HG03097 (cell line): ENCODE data around the gene MEGF11.

ENCODE experiments used
- ATAC-seq: cut with Tn5 transposase; IDR thresholded peaks from one replicate; pipeline ENCODE4 v1.9.1; 2021; ENCODE audit not compliant: unreplicated experiment, low FRiP score

MEGF11 gene

DNA sequence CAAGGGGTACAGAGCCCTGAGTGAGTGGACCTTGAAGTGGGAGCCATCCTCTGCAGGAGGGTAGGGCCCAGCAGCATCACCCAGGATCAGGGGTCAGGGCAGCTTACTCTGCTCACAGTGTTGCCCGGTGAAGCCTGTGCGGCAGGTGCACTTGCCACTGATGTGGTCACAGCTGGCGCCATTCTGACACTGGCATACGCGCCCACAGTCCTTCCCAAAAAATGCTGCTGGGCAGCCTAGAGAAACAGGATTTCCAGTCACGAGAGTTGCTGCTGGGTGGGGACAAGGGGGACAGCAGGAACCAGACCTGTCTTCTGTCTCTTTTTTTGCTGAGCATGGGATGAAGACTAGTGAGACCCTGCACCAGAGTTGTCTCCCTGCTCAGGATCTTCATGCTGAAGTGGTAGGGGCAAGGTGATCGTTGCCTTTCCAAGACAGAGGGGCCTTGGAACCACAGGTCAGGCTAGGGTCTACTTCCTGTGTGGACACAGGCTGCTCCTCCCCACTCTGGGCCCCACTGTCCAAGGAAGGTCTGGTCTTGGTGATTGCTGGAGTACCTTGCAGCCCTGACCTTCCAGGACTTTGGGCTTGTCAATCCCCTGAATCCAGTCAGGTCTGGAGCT, 337.4 kb downstream of the MEGF11 start:
- no peak for ATAC-seq

DNA sequence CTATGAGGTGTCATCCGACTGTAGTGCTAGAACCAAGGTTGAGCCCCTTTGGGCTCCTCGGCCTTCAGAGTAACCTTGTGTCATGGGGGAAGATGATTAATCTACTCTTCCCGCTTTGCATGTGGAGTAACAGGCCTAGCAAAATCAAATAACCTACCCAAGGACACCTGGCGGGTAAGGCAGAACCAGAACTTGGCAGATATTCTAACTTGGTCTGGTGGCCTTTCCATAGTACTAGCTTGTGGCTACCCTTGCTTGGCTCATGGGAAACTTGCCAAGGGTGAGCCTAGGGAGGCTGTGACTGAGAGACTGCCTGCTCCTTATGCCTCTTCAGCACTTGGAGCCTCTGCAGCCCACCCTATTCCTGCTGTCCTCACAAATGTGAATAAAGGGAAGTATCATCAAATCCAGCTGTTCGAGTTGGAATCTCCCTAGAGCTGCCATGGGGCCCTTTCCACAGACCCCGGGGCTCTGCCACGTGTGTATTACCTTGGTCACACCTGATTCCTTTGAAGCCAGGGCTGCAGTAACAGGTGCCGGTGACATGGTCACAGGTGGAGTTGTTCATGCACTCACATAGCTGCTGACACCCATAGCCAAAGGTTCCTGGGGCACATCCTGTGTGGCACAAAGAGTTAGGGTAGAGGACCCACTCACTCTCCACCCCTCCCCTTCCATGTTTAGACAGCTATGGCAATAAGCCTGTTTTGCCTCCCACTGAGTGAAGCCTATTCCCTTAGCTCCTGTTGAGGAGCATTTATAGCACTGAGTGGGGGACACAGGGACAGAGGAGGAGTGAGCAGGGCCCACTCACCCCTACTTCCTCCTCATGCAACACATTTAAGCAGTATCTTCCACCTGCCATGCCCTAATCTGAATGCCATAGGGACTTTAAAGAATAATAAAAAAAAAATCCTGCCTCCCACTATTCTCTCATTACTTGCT, 338.3 kb downstream of the MEGF11 start:
- ATAC-seq = no peak

DNA sequence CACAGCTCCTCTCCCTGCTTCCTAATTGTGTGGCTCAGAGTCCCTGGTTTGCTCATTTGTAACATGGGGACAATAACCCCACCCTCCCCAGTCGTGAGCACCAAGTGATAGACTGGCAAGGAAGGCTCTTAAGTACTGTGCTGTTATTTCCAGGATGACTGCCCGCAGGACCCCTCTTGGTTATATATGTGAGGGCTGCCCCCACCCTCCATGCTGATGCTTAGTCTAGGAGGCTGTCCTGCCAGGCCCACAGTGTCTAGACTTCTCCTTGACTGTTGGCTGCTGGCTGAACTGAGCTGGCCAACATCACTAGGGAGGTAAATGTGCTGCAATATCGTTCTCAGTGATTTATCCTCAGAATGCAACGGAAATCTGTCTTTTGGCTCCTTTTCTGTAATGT, 339.2 kb downstream of the MEGF11 start:
- ATAC-seq = no peak

DNA sequence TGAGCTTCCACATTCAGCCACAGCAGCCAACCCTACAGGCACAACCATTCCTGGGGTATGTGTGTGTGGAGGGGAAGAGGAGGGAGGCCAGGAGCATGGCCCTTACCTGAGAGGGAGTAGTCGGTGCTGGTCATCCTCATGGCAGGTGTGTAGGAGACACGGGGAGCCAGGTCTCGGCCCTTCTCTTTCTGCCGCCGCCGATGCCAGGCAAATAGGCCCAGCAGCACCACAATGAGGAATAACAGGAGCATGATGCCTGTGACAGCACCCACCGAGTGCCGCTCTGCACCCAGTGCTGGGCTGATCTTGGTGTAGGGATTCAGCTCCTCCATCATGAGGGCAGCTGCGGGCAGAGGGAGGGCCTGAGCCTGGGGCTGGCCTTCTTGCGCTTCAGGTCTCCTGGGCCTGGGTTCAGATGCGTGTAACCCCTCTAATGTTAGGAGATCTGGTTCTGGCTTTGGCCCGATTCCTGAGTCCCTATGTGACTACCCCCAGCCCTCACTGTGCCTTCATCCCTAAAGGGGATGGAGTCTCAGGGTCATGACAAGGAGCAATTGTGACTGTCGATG, 339.8 kb downstream of the MEGF11 start:
- ATAC-seq = no peak

DNA sequence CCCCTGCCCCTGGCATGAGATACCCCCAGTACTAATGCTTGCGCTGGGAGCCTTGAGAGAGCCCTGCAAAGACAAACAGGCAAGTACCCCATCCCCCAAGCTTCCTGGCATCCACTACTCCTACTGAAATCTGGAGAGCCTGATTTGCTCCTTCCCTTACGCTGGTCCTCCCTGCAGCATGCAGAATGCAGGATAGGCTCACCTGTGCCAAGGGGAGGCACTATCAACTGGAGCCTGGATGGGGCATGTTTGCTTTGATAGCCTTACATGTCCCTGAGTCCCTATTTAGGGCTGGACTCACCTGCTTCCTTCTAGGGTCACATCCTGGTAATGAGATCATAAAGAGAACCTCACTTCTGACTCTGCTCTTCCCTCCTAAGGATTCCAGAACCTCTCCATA, 341.3 kb downstream of the MEGF11 start:
- no peak for ATAC-seq

DNA sequence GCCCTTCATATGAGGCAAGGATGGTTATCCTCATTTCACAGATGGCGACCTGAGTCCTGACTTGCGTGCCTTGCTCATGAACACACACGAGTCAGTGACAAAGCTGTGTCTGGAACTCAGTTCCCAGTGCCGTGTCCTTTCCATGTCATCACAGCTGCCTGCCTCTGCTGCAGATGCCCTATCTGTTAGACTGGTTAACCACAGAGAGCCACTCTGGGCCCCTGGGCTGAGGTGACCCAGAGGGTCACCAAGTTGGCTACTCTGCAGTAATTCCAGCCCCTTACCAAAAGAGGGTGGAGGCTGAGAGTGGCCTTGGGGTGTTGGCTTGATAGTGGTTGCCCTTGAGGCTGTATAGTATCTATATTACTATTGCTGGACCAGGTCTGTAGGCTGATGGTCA, 343.2 kb downstream of the MEGF11 start:
- no peak for ATAC-seq

DNA sequence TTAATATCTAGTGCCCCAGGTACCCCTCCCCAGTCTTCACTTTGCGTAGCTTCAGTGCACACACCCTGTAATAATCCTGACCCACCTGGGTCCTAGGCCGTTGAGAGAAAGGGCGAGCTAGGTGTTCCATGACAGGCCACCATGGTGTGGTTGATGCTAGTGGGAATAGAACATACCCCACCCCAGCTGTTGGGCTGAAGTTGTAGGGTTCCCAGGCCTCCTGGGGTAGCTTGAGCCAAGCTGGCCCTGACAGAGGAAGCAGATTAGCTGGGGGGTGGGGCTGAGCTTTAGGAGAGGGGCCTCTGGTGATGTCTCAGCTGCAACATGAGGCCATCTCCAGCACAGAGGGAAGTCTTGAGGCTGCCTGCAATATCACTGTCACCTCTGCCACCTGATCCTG, 343.7 kb downstream of the MEGF11 start:
- no peak for ATAC-seq

DNA sequence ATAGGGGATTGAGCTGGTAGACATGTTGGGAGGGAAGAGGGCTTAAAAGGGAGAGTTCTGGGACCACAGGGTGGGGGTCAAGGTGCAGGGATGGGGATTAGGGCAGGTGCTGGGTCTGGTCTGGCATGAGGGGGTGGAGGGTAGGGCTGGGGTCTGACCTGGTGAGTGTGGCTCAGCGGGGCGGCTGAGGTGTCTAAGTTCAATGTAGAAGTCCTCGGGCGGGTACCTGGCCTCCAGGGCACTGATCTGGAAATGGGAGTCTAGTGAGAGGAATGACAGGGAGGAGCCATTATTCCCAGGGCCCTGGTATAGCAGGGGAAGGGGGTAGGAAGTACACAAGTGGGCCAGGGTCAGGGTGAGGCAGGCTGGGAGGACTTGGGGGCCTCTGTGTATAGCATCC, 344.7 kb downstream of the MEGF11 start:
- no peak for ATAC-seq

DNA sequence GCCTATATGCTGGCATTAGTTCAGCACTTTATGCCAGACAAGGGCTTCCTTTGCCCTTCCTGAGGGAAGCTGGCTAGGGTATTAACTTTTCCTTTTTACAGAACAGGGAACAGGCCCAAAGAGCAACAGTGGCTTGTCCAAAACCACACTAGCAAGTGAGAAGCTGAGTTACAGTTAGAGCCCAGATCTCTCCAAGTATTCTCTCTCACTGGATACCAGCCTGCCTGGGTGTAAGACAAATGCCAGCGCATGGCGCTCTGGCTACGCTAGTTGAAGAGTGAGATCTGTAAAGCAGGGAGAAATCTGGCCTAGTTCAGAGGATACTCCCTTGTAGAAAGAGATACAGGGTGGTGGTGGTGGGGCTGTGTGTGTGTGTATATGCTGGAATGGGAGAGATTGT, 345.9 kb downstream of the MEGF11 start:
- no peak for ATAC-seq

DNA sequence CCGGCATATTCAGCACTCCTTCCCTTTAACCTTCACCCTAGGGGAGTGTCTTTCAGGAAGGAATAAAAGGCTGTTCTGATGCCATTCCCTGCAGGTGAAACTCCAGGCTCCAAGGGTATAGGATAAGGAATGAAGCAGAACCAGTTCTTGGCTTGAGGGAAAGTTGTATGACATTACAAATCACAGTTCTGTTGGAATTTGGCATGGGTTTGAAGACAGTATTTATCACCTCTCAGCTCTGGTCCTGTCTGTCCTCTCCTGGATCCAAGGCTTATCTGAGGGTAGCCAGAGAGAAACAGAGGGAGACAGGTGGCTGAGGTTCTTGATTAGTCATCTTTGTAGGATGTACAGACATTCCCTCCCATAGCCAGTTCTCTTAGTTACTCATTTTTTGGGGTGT, 347.2 kb downstream of the MEGF11 start:
- no peak for ATAC-seq

DNA sequence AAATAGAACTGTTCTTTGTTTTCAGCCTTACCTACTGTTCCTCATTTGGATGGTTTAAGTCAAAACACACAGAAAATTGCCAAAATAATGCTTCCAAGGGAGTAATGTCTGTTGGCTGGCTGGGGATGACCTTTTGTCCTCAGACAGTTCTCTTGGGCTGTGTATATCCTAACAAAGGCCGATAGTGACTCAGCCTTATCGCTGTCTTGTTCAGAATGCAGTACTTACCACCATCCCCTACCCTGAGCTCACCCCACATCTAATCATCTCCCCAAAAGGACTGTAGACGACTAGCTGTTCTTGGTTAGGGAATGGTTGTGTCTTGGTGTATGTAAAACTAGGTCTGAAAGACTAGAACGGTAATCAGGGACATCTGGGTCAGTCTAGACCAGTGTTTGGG, 349.2 kb downstream of the MEGF11 start:
- ATAC-seq = no peak

DNA sequence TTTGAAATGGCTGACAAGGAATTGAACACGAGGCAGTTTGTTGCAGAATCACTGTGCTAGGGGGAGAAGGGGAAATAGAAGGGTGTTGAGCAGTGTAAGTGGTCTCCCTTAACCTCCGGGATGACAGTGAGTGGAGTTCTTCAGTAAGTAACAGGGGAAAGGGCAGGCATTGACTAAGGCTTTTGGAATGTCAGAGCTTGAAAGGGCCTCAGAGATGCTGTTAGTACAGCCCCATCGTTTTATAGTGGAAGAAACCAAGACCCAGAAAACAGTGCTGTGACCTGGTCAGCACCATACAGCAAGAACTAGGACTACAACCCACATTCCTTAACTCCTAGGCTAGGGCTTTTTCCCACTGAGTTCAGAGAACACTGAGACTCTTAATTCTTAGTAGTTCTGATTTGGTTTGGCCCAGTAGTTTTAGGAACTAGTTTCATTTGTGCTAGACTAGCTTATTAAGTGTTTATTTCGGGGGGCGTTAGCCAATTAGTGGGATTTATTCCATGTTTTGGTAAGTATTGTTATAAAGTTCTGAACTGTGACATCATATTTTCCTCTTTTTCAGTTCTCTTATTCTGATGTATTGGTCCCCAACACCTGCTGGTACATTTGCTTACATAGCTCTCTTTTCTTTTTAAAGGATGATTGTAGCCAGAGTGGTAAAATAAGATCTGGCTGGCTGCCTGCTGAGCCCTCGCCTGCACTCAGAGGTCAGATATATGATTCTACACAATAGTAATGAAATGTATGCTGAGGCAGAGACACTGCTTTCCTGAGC, 350.1 kb downstream of the MEGF11 start:
- no peak for ATAC-seq

DNA sequence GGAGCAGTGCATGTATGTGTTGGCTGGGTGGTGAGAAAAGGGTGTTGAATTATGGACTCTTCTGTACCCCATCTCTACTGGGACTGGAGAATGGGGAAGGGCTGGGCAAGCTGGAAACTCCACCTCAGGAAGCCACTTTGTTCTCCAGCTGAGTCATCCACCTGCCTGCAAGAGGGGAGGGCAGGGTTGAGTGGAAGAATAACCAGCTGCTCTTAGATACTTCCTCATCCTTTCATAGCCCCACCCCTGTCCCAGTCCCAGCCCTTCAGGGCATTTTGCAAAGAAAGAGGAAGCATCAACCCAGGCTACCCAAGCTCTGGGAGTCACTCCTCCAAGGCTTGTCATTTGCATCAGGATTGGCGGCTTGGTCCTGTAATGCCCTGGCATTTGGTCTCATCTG, 351.2 kb downstream of the MEGF11 start:
- peak; percentile 63 for ATAC-seq

DNA sequence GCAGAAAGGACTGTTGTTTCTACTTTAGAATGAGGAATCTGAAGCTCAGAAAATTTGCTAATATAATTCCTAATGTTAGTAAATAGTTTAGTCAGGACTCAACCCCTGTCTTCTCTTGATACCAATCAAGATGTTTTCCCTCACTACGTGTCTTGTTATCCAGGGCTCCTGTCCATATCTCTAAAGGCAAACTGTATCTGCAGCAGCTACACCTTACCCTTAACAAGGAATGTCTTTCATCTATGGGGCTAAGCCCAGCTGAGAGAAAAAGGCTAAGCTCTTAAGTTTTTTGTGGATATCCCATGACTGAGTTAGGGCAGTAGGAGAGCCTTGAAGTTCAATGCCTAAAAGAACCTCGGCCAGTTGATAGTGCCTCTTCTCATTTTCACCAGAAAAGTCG, 351.7 kb downstream of the MEGF11 start:
- ATAC-seq = no peak

DNA sequence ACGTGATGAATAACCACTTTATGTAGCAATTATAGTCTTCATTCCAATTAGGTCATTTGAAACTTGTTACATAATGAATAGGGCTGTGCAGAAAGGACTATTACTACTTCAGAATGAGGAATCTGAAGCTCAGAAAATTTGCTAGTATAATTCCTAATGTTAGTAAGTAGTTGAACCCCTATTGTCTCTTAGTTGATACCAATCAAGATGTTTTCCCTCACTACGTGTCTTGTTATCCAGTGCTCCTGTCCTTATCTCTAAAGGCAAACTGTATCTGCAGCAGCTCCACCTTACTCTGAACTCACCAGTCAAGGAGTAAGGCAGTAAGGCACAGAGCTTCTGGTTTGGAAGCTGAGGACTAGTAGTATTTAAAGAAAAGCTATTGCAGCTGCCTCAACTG, 352.2 kb downstream of the MEGF11 start:
- no peak for ATAC-seq

DNA sequence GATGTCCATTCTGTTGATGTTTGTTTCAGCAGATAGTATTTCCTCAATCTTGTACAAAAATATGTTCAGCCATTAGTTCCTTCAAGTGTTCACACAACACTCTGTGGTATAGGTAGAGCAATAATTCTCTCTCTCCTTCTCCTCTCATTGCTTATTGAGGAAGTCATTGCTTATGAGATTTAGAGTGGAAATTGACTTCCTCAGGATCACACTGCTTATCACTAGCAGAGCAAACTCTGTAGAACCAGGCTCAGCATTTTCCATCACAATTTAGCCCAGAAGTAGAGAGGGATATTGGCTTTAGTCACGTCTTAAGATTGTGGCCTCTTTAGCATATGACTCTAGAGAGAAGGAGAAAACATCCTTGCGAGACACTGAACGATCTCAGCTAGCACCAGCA, 353.1 kb downstream of the MEGF11 start:
- ATAC-seq = no peak

DNA sequence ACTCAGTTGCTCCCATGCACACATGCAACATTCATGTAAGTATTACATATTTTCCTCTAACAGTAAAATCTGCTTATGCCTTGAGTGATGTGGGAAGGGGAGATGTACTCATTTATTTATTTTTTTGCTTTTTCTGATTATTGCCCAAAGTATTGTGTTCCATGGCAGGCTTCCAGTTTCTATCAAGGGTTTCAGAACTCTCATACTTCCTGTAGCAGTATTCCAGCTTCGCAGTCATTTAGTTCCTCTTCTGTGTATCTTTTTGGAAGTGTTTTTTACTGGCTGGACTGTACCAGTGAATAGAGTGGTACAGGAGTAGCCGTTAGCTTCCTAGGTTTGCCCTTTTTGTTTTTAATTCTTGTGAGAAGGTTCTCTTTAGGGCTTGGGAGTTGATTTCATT, 357.3 kb downstream of the MEGF11 start:
- no peak for ATAC-seq

DNA sequence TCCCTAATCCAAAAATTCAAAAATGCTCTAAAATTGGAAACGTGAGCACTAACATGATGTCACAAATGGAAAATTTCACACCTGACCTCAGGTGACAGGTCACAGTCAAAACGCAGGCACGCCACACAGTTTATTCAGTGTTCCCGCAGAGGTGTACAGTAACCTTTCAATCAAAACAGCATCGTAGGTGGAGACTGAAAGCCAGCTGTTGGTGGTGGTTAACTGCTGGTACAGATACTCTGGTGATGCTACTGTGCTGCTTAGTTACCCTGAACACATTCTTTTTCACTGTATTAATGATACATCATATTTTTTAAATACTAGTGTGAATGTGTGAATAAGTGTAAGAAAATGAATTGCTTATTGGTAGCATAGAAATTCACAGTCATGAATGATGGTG, 360.5 kb downstream of the MEGF11 start:
- ATAC-seq = no peak

DNA sequence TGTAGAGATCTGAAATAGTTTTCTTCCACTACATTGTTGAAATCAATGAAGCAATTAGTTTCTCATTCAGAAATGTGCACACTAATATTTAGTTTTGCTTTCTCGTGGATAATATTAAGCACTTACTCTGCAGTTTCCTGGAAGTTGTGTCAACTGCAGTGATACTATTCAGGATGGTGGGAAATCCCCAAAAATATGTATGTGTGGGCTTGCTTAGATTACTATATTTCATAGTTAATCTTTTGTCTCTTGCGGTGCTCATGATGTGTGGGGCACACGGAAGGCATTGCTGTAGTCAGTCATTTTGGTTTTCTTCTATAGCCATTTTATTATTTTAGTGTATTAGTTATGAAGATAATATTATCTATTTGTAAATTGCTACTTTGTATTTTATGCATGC, 364.6 kb downstream of the MEGF11 start:
- ATAC-seq = no peak

DNA sequence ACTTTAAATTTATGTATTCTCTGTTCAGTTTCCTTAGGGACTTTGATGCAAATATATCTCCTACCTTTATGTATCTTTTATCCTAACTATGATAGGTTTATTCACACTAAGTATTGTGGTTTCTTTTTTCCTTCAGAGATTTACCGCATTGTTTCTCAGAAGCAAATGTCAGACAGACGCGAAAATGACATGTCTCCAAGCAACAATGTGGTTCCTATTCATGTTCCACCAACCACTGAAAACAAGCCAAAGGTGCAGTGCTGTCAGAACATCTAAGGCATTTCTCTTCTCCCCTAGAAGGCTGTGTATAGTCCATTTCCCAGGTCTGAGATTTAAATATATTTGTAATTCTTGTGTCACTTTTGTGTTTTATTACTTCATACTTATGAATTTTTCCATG, 366.0 kb downstream of the MEGF11 start:
- no peak for ATAC-seq

DNA sequence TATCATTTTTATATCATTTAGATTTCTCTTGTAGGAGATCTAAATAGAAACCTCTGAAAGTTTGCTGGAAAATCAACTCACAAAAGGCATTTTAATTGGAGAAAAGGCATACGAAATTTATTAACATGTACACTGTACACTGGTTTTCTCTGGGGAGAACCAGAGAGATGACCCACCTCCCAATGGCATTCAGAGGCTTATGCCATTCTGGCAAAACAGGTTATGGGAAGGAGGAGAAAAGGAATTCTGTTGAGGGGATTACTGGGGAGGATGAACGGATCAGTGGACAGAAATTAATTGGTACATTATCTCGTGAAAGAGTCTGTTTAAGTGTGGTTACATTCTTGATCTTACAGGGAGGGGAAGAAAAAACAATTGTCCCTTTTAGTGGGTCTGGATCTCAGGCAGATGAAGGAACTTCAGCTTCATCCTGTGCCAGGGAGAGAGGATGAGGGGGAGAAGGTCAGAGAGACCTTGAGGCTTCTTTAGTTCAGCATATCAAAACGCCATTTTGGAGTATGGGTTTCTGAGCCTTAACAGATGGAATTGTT, 367.8 kb downstream of the MEGF11 start:
- ATAC-seq = no peak
